IMR-90 (cell line): ENCODE measurements around the gene ZBTB38. TPM values are rescaled to one million over a fixed set of nuclear protein-coding genes. Genes with fewer than 3 reads are reported as not detected.
A peak's percentile ranks its signal among the peaks of the same experiment; 100 is the strongest.

Source experiments
- ATAC-seq: fragments of 200-7000 bp; cut with Tn5 transposase; 2 replicates; pipeline ENCODE4 v1.9.1; 2020; ENCODE audit warnings: low read depth, mild to moderate bottlenecking, moderate library complexity
- BruUV-seq: library from RNA; stranded (reverse); fragments of 400-500 nt; replicated peaks from 2 replicates; lab custom pipeline; 2021; lab: Mats Ljungman, UMichigan
- CTCF ChIA-PET: fragments of 300-600 bp; formaldehyde crosslinking; extraction: SDS; loops from one replicate; lab custom pipeline; 2021; ENCODE audit warnings: antibody characterized with exemption; lab: Yijun Ruan, JAX
- POLR2A ChIA-PET: fragments of 300-600 bp; sonication (Branson Sonifier 250); formaldehyde crosslinking; loops from one replicate; lab custom pipeline; 2022; ENCODE audit warnings: antibody characterized with exemption; ENCODE audit not compliant: unreplicated experiment; lab: Charles Lee
- DNase-seq: peaks from one replicate; pipeline ENCODE4 v3.0.0; 2013
- H2AFZ ChIP-seq: replicated peaks from 2 replicates; pipeline ENCODE3; 2013; ENCODE audit warnings: low read length, mild to moderate bottlenecking; ENCODE audit not compliant: poor library complexity
- H2AK5ac ChIP-seq: 2 replicates; pipeline ENCODE4 v1.6.1; 2013; ENCODE audit warnings: low read depth, low read length, inconsistent platforms
- H2AK9ac ChIP-seq: replicated peaks from 2 replicates; pipeline ENCODE3; 2013; ENCODE audit warnings: mild to moderate bottlenecking, low read depth, low read length, moderate library complexity; ENCODE audit not compliant: poor library complexity
- H2BK120ac ChIP-seq: 2 replicates; pipeline ENCODE4 v1.6.1; 2013; ENCODE audit warnings: low read depth, low read length, inconsistent platforms
- H2BK15ac ChIP-seq: 3 replicates; pipeline ENCODE4 v1.6.1; 2013; ENCODE audit warnings: low read depth, low read length, inconsistent platforms
- H2BK20ac ChIP-seq: 2 replicates; pipeline ENCODE4 v1.6.1; 2013; ENCODE audit warnings: low read depth, mild to moderate bottlenecking, inconsistent platforms, low read length, moderate library complexity
- H2BK5ac ChIP-seq: 2 replicates; pipeline ENCODE4 v1.6.1; 2013; ENCODE audit warnings: mild to moderate bottlenecking, low read depth, low read length, inconsistent platforms; ENCODE audit not compliant: poor library complexity, severe bottlenecking
- H3K14ac ChIP-seq: replicated peaks from 2 replicates; pipeline ENCODE4 v1.6.1; 2013; ENCODE audit warnings: low read depth, low read length, inconsistent platforms
- H3K18ac ChIP-seq: 2 replicates; pipeline ENCODE4 v1.6.1; 2013; ENCODE audit warnings: low read depth, low read length, control low read depth
- H3K23ac ChIP-seq: 2 replicates; pipeline ENCODE4 v1.6.1; 2013; ENCODE audit warnings: low read depth, low read length, inconsistent platforms
- H3K27ac ChIP-seq: 2 replicates; pipeline ENCODE4 v1.5.1; 2013; ENCODE audit warnings: mild to moderate bottlenecking, control low read depth, low read length; ENCODE audit not compliant: insufficient read depth
- H3K27me3 ChIP-seq: 2 replicates; pipeline ENCODE4 v1.6.1; 2013; ENCODE audit warnings: low read length; ENCODE audit not compliant: control insufficient read depth, insufficient read depth
- H3K36me3 ChIP-seq: 2 replicates; pipeline ENCODE4 v1.6.1; 2013; ENCODE audit warnings: low read length, mixed read lengths; ENCODE audit not compliant: control insufficient read depth, insufficient read depth
- H3K4ac ChIP-seq: 2 replicates; pipeline ENCODE4 v1.6.1; 2013; ENCODE audit warnings: low read depth, low read length, inconsistent platforms
- H3K4me1 ChIP-seq: 2 replicates; pipeline ENCODE4 v1.6.1; 2013; ENCODE audit warnings: low read length, mixed read lengths; ENCODE audit not compliant: control insufficient read depth, insufficient read depth
- H3K4me2 ChIP-seq: 2 replicates; pipeline ENCODE4 v1.6.1; 2013; ENCODE audit warnings: low read depth, mild to moderate bottlenecking, control low read depth, low read length, moderate library complexity
- H3K4me3 ChIP-seq: 2 replicates; pipeline ENCODE4 v1.5.1; 2013; ENCODE audit warnings: low read depth, mild to moderate bottlenecking, control low read depth, low read length, moderate library complexity; ENCODE audit not compliant: insufficient read depth
- H3K56ac ChIP-seq: 2 replicates; pipeline ENCODE4 v1.6.1; 2013; ENCODE audit warnings: low read length, inconsistent platforms; ENCODE audit not compliant: insufficient read depth; ENCODE audit errors: extremely low read depth
- H3K79me1 ChIP-seq, 2 experiments: 2 replicates each; pipeline ENCODE4 v1.6.1; 2013; ENCODE audit warnings: low read length in 2 of 2, inconsistent platforms in 1 of 2, low read depth in 1 of 2
- H3K9ac ChIP-seq: 2 replicates; pipeline ENCODE4 v1.6.1; 2013; ENCODE audit warnings: low read depth, low read length, control low read depth
- H3K9me1 ChIP-seq: 2 replicates; pipeline ENCODE4 v1.6.1; 2013; ENCODE audit warnings: low read length, inconsistent platforms; ENCODE audit not compliant: insufficient read depth
- H3K9me3 ChIP-seq: 2 replicates; pipeline ENCODE4 v1.6.1; 2013; ENCODE audit warnings: low read length; ENCODE audit not compliant: control insufficient read depth, insufficient read depth
- H4K20me1 ChIP-seq: 2 replicates; pipeline ENCODE4 v1.6.1; 2013; ENCODE audit warnings: low read length, inconsistent platforms; ENCODE audit not compliant: insufficient read depth
- H4K5ac ChIP-seq: 2 replicates; pipeline ENCODE4 v1.6.1; 2013; ENCODE audit warnings: mild to moderate bottlenecking, low read depth, low read length, control low read depth
- H4K8ac ChIP-seq, 2 experiments: 2 replicates each; pipeline ENCODE4 v1.6.1; 2013; ENCODE audit warnings: low read depth in 2 of 2, low read length in 2 of 2, control low read depth in 1 of 2, inconsistent platforms in 1 of 2
- H4K91ac ChIP-seq: 2 replicates; pipeline ENCODE4 v1.6.1; 2013; ENCODE audit warnings: low read depth, low read length, inconsistent platforms; ENCODE audit not compliant: insufficient read depth
- BHLHE40 ChIP-seq: fragments of 150-350 bp; IDR thresholded peaks from 2 replicates; pipeline ENCODE4 v1.6.1; 2016; ENCODE audit warnings: mild to moderate bottlenecking, low read depth, low read length
- CHD1 ChIP-seq: IDR thresholded peaks from 2 replicates; pipeline ENCODE4 v1.6.1; 2012; ENCODE audit warnings: low read depth, low read length, improper control_type of control experiment
- MXI1 ChIP-seq: IDR thresholded peaks from 2 replicates; pipeline ENCODE4 v1.6.1; 2012; ENCODE audit warnings: low read depth, mild to moderate bottlenecking, low read length, moderate library complexity, borderline replicate concordance
- NFE2L2 ChIP-seq: fragments of 150-350 bp; IDR thresholded peaks from 2 replicates; pipeline ENCODE4 v1.6.1; 2016; ENCODE audit warnings: low read depth, mild to moderate bottlenecking, low read length
- RAD21 ChIP-seq: IDR thresholded peaks from 2 replicates; pipeline ENCODE4 v1.6.1; 2012; ENCODE audit warnings: low read length, improper control_type of control experiment
- WGBS, 2 experiments: methylation state at CpG; one replicate each; pipeline versions ENCODE4 v1.1.5 to v1.1.7; 2013; ENCODE audit warnings: missing lambda C conversion rate in 2 of 2; ENCODE audit not compliant: insufficient read length in 1 of 2; ENCODE audit errors: extremely low coverage in 2 of 2; 5-methylcytosine and 5-hydroxymethylcytosine counted together
- dilution Hi-C: fragments of 300-500 bp; cut with HindIII; formaldehyde crosslinking; loops from one replicate; pipeline ENCODE4 v1.14.3; 2018; ENCODE audit warnings: low sequenced_read_pairs; ENCODE audit not compliant: unreplicated experiment
- in situ Hi-C: fragments of 300-500 bp; cut with MboI; formaldehyde crosslinking; loops from 3 replicates; pipeline ENCODE4 v1.14.3; 2019; ENCODE audit warnings: low sequenced_read_pairs, inconsistent platforms, mixed read lengths
- intact Hi-C: fragments of 100-400 bp; cut with micrococcal nuclease; formaldehyde crosslinking; loops from 2 replicates; pipeline ENCODE4 v1.10.0; 2022
- polyA plus RNA-seq, 3 experiments: library from polyadenylated mRNA; depleted of rRNA; stranded (reverse); fragments of >200 nt; gene quantifications; 2 replicates each; pipeline ENCODE4 v1.2.3, GENCODE V29; 2012; ENCODE audit warnings: low replicate concordance in 1 of 3
- total RNA-seq: library from RNA; depleted of rRNA; stranded (reverse); fragments of >200 nt; gene quantifications from 2 replicates; pipeline ENCODE4 v1.2.3, GENCODE V29; 2012
- TF ChIP-seq, protein P1 (sequence below): conservative IDR thresholded peaks from 2 replicates; pipeline ENCODE4 v1.5.1; 2012; ENCODE audit warnings: mild to moderate bottlenecking, low read depth, low read length, improper control_type of control experiment
- TF ChIP-seq, protein P2 (sequence below): fragments of 150-350 bp; IDR thresholded peaks from 2 replicates; pipeline ENCODE4 v1.6.1; 2017; ENCODE audit warnings: mild to moderate bottlenecking, antibody characterized with exemption, low read length, low read depth

Gene ZBTB38
- total and polyA plus RNA-seq, 2 of the 4 experiments (the other 2 are of a cell fraction): 44.9 to 274 TPM

GRCh38 chr3:141370065-141370533 lies 1.8 kb downstream of the ZBTB38 start:
- no peaks in the 10 kb centered on the region for H3K27me3 ChIP-seq
- H3K4me1 ChIP-seq: peaks cover 21% of the 10 kb centered on the region
- peak overlapping the region; percentile 100 for H2BK5ac ChIP-seq
- peak overlapping the region; percentile 28; the same call in 1 of the 2 replicates for H3K4me2 ChIP-seq
- no TSS peak for BruUV-seq
- H2AFZ ChIP-seq: no peak overlapping the region
- peak overlapping the region; percentile 99 for H2BK120ac ChIP-seq
- CTCF ChIA-PET: interaction anchor here (0.7 to 1.8 kb wide), 5 partner anchors 12 to 139 kb away, joined by 3 to 8 read pairs (median 4); partner anchors contain the start of gene PXYLP1
- no peak overlapping the region for H2AK9ac ChIP-seq
- whole genome bisulfite sequencing, 2 experiments: no CpG with 5 or more reads among the region's 2 CpGs
- 0 out of 2 replicates have a peak overlapping the region, but pooled peaks have one; percentile 41 for H3K23ac ChIP-seq
- no peaks in the 10 kb centered on the region for H4K20me1 ChIP-seq
- peaks cover 7% of the 10 kb centered on the region; the same call in 1 of the 2 replicates for H3K36me3 ChIP-seq
- H3K14ac ChIP-seq: peak overlapping the region; percentile 87
- peak overlapping the region; percentile 100 for H3K4ac ChIP-seq
- peak overlapping the region; percentile 10; the same call in 1 of the 2 replicates for H3K9ac ChIP-seq
- in situ Hi-C loops: no loop called here
- TF ChIP-seq, protein P1, sequence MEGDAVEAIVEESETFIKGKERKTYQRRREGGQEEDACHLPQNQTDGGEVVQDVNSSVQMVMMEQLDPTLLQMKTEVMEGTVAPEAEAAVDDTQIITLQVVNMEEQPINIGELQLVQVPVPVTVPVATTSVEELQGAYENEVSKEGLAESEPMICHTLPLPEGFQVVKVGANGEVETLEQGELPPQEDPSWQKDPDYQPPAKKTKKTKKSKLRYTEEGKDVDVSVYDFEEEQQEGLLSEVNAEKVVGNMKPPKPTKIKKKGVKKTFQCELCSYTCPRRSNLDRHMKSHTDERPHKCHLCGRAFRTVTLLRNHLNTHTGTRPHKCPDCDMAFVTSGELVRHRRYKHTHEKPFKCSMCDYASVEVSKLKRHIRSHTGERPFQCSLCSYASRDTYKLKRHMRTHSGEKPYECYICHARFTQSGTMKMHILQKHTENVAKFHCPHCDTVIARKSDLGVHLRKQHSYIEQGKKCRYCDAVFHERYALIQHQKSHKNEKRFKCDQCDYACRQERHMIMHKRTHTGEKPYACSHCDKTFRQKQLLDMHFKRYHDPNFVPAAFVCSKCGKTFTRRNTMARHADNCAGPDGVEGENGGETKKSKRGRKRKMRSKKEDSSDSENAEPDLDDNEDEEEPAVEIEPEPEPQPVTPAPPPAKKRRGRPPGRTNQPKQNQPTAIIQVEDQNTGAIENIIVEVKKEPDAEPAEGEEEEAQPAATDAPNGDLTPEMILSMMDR: peak; percentile 36
- 0 out of 2 replicates have a peak, but pooled peaks have one; percentile 26 for TF ChIP-seq CHD1
- no peak for TF ChIP-seq NFE2L2
- TF ChIP-seq MXI1: peak; percentile 39; the same call in 1 of the 2 replicates
- no peak for TF ChIP-seq BHLHE40
- peak; percentile 24 for TF ChIP-seq RAD21
- TF ChIP-seq, protein P2, sequence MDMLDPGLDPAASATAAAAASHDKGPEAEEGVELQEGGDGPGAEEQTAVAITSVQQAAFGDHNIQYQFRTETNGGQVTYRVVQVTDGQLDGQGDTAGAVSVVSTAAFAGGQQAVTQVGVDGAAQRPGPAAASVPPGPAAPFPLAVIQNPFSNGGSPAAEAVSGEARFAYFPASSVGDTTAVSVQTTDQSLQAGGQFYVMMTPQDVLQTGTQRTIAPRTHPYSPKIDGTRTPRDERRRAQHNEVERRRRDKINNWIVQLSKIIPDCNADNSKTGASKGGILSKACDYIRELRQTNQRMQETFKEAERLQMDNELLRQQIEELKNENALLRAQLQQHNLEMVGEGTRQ: peak; percentile 96
- DNase-seq: peak; percentile 90
- POLR2A ChIA-PET: no interaction called here
- H4K8ac ChIP-seq: peak overlapping the region; percentile 80 to 98; a peak in 3 of 4 replicates
- peak overlapping the region; percentile 74; the same call in 1 of the 2 replicates for H3K18ac ChIP-seq
- peak overlapping the region; percentile 59; the same call in 1 of the 2 replicates for H4K5ac ChIP-seq
- peak overlapping the region; percentile 90; the same call in 1 of the 2 replicates for H2BK20ac ChIP-seq
- peak overlapping the region; percentile 74; the same call in 2 of the 3 replicates for H2BK15ac ChIP-seq
- intact Hi-C loops: no loop called here
- dilution Hi-C loops: no loop called here
- H3K9me1 ChIP-seq: peaks cover 10% of the 10 kb centered on the region; the same call in 1 of the 2 replicates
- H3K56ac ChIP-seq: peak overlapping the region; percentile 59
- peak overlapping the region; percentile 41; the same call in 1 of the 2 replicates for H3K27ac ChIP-seq
- H3K79me1 ChIP-seq: peaks cover 28 to 56% of the 10 kb centered on the region in 2 experiments
- no peak overlapping the region for H3K4me3 ChIP-seq
- H4K91ac ChIP-seq: peak overlapping the region; percentile 69
- peak; percentile 3; the same call in 1 of the 2 replicates for ATAC-seq
- H2AK5ac ChIP-seq: peak overlapping the region; percentile 92; the same call in 1 of the 2 replicates
- no peaks in the 10 kb centered on the region for H3K9me3 ChIP-seq
